ENCODE measurements around the gene MAPRE2.

GRCh38 chr18:35097195-35097594 lies 56.0 kb downstream of the MAPRE2 start:
- TF ChIP-seq CTCF (IDR thresholded peaks at IDR 0.05; ENCODE audit: low read depth, low read length) (no peak), EZH2phosphoT487 (IDR thresholded peaks at IDR 0.05; ENCODE audit: low read depth) (no peak)
